Measurements from ENCODE around the gene HDAC4.

DNA sequence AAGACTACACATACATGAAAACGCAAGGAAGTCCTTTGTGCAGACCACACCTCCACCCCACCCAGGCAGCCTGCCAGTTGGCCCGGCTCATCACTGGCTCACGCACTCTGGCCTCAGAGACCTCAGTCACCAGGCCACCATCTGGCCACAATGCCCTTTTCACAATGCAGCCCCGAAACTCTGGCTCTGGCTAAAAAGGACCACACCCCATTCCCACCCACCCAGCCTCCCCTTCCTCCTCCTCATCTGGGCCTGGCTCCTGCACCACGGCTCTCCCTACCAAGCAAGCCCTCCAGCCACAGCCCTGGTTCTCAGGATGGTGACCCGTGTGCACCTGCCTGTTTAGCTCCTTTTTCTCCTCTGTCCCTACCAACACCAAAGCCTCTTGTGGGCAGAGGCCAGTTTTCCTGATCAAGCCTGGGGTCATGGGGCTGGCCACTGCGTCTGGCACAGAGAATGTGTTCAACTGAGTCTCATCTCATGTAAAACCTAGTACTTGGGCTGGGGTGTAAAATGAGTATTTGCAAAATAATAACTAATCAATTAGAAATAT is 7.4 kb downstream of the HDAC4 start:
- TF ChIP-seq, protein P1, sequence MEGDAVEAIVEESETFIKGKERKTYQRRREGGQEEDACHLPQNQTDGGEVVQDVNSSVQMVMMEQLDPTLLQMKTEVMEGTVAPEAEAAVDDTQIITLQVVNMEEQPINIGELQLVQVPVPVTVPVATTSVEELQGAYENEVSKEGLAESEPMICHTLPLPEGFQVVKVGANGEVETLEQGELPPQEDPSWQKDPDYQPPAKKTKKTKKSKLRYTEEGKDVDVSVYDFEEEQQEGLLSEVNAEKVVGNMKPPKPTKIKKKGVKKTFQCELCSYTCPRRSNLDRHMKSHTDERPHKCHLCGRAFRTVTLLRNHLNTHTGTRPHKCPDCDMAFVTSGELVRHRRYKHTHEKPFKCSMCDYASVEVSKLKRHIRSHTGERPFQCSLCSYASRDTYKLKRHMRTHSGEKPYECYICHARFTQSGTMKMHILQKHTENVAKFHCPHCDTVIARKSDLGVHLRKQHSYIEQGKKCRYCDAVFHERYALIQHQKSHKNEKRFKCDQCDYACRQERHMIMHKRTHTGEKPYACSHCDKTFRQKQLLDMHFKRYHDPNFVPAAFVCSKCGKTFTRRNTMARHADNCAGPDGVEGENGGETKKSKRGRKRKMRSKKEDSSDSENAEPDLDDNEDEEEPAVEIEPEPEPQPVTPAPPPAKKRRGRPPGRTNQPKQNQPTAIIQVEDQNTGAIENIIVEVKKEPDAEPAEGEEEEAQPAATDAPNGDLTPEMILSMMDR (IDR thresholded peaks at IDR 0.05), result no peak
- TF ChIP-seq EZH2 (IDR thresholded peaks at IDR 0.05; ENCODE audit: borderline replicate concordance, insufficient read depth, low read depth, low read length, poor library complexity, severe bottlenecking), result no peak
